ENCODE data around the gene RACK1. TPM values are rescaled to one million over a fixed set of nuclear protein-coding genes. Genes with fewer than 3 reads are reported as not detected.

The RACK1 gene
- total and polyA plus RNA-seq, 2 experiments from 2014 or later = 2,372 to 4,798 TPM

DNA sequence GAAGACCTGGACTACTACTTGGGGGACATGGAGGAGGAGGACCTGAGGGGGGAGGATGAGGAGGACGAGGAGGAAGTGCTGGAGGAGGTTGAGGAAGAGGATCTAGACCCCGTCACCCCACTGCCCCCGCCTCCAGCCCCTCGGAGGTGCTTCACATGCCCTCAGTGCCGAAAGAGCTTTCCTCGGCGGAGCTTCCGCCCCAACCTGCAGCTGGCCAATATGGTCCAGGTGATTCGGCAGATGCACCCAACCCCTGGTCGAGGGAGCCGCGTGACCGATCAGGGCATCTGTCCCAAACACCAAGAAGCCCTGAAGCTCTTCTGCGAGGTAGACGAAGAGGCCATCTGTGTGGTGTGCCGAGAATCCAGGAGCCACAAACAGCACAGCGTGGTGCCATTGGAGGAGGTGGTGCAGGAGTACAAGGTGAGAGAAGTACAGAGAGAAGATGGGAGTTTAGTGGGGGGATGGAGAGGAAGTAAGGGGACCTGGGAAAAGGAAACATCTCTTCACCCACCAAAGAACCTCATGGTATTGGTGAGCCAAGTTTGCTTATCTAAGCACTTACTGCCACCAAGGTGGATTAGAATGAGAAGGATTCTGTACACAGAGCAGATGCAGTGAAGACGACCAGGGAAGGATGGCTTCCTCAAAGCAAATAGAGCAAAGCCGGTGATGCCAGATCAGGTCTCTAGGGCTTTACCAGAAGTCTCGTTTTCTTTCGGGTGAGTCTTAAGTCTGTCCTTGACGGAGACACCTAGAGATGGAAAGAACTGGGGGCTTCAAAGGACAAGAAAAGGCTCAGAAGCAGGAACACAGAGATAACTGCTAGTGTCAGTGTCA lies 19.1 kb downstream of the RACK1 start:
- H3K27ac Mint-ChIP-seq = peak overlapping the region; percentile 97
- Histone ChIP-seq H3K4me1 (ENCODE audit: insufficient read depth) (peaks cover 10% of the 10 kb centered on the region; the same call in 1 of the 2 replicates), H4K20me1 (replicated peaks; ENCODE audit: insufficient read depth) (no peaks in the 10 kb centered on the region; the same call in 1 of the 2 replicates), H2AFZ (no peak overlapping the region), H3K4me3 (peak overlapping the region; percentile 66), H3K27me3 (ENCODE audit: insufficient read depth) (no peaks in the 10 kb centered on the region), H3K79me2 (replicated peaks; ENCODE audit: insufficient read depth) (peaks cover 25% of the 10 kb centered on the region), H3K9me2 (ENCODE audit: insufficient read depth) (no peaks in the 10 kb centered on the region), H3K4me2 (peak overlapping the region; percentile 82), H3K36me3 (ENCODE audit: insufficient read depth) (peaks cover 14% of the 10 kb centered on the region), H3F3A (replicated peaks; ENCODE audit: low read depth) (peaks cover 4% of the 10 kb centered on the region; the same call in 1 of the 2 replicates), H3K27ac (ENCODE audit: low read depth) (no peak overlapping the region)
- H3K36me3 Mint-ChIP-seq (ENCODE audit: low read depth) = peaks cover 20% of the 10 kb centered on the region
- ATAC-seq (no peak), DNase-seq (ENCODE audit: low spot score) (no peak)
- peaks cover 41% of the 10 kb centered on the region for H3K27me3 Mint-ChIP-seq (ENCODE audit: insufficient read depth, low read depth, poor library complexity)
- TF ChIP-seq ZNF114 (CRISPR knock-in tag; IDR thresholded peaks at IDR 0.05) (no peak), ZNF331 (CRISPR knock-in tag; IDR thresholded peaks at IDR 0.05; ENCODE audit: low read depth) (no peak)
- peak overlapping the region; percentile 99 for H3K4me3 Mint-ChIP-seq
- peaks cover 17% of the 10 kb centered on the region for H3K4me1 Mint-ChIP-seq
- H3K9me3 Mint-ChIP-seq = peaks cover 10% of the 10 kb centered on the region

DNA sequence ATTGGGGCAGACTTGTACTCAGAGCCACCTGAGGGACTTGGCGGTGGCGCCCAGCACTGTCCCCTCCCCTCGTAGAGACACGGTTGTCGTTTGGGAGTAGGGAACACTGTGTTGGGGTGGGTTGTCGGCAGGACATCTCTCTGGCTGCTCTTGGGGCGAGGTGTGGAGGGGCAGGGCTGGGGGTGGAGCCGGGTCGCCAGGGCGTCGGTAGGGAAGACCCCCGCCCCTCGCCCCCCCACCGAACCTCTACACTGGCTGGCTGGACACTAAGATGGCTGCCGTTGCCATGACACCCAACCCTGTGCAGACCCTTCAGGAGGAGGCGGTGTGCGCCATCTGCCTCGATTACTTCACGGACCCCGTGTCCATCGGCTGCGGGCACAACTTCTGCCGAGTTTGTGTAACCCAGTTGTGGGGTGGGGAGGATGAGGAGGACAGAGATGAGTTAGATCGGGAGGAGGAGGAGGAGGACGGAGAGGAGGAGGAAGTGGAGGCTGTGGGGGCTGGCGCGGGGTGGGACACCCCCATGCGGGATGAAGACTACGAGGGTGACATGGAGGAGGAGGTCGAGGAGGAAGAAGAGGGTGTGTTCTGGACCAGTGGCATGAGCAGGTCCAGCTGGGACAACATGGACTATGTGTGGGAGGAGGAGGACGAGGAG lies 19.8 kb downstream of the RACK1 start:
- Histone ChIP-seq H3K4me3 (peak overlapping the region; percentile 66), H3K36me3 (ENCODE audit: insufficient read depth) (peaks cover 7% of the 10 kb centered on the region; the same call in 1 of the 2 replicates), H3K27me3 (ENCODE audit: insufficient read depth) (no peaks in the 10 kb centered on the region), H3K4me2 (peak overlapping the region; percentile 82), H3K79me2 (replicated peaks; ENCODE audit: insufficient read depth) (peaks cover 25% of the 10 kb centered on the region), H3F3A (replicated peaks; ENCODE audit: low read depth) (peaks cover 8% of the 10 kb centered on the region; the same call in 1 of the 2 replicates), H3K27ac (ENCODE audit: low read depth) (peak overlapping the region; percentile 88), H3K9me2 (ENCODE audit: insufficient read depth) (no peaks in the 10 kb centered on the region), H4K20me1 (replicated peaks; ENCODE audit: insufficient read depth) (no peaks in the 10 kb centered on the region; the same call in 1 of the 2 replicates), H3K4me1 (ENCODE audit: insufficient read depth) (peaks cover 10% of the 10 kb centered on the region; the same call in 1 of the 2 replicates), H2AFZ (peak overlapping the region; percentile 91)
- TF ChIP-seq, protein P1, sequence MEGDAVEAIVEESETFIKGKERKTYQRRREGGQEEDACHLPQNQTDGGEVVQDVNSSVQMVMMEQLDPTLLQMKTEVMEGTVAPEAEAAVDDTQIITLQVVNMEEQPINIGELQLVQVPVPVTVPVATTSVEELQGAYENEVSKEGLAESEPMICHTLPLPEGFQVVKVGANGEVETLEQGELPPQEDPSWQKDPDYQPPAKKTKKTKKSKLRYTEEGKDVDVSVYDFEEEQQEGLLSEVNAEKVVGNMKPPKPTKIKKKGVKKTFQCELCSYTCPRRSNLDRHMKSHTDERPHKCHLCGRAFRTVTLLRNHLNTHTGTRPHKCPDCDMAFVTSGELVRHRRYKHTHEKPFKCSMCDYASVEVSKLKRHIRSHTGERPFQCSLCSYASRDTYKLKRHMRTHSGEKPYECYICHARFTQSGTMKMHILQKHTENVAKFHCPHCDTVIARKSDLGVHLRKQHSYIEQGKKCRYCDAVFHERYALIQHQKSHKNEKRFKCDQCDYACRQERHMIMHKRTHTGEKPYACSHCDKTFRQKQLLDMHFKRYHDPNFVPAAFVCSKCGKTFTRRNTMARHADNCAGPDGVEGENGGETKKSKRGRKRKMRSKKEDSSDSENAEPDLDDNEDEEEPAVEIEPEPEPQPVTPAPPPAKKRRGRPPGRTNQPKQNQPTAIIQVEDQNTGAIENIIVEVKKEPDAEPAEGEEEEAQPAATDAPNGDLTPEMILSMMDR (conservative IDR thresholded peaks at IDR 0.05; ENCODE audit: low read depth in 2 of 2) = no peak
- TF ChIP-seq JUNB (IDR thresholded peaks at IDR 0.05; ENCODE audit: unreplicated experiment) = no peak
- TF ChIP-seq, protein P2, sequence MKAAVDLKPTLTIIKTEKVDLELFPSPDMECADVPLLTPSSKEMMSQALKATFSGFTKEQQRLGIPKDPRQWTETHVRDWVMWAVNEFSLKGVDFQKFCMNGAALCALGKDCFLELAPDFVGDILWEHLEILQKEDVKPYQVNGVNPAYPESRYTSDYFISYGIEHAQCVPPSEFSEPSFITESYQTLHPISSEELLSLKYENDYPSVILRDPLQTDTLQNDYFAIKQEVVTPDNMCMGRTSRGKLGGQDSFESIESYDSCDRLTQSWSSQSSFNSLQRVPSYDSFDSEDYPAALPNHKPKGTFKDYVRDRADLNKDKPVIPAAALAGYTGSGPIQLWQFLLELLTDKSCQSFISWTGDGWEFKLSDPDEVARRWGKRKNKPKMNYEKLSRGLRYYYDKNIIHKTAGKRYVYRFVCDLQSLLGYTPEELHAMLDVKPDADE (IDR thresholded peaks at IDR 0.05) = no peak
- TF ChIP-seq POLR2AphosphoS5 (IDR thresholded peaks at IDR 0.05; ENCODE audit: low read depth) = peak; percentile 18; the same call in 1 of the 2 replicates
- TF ChIP-seq, protein P3, sequence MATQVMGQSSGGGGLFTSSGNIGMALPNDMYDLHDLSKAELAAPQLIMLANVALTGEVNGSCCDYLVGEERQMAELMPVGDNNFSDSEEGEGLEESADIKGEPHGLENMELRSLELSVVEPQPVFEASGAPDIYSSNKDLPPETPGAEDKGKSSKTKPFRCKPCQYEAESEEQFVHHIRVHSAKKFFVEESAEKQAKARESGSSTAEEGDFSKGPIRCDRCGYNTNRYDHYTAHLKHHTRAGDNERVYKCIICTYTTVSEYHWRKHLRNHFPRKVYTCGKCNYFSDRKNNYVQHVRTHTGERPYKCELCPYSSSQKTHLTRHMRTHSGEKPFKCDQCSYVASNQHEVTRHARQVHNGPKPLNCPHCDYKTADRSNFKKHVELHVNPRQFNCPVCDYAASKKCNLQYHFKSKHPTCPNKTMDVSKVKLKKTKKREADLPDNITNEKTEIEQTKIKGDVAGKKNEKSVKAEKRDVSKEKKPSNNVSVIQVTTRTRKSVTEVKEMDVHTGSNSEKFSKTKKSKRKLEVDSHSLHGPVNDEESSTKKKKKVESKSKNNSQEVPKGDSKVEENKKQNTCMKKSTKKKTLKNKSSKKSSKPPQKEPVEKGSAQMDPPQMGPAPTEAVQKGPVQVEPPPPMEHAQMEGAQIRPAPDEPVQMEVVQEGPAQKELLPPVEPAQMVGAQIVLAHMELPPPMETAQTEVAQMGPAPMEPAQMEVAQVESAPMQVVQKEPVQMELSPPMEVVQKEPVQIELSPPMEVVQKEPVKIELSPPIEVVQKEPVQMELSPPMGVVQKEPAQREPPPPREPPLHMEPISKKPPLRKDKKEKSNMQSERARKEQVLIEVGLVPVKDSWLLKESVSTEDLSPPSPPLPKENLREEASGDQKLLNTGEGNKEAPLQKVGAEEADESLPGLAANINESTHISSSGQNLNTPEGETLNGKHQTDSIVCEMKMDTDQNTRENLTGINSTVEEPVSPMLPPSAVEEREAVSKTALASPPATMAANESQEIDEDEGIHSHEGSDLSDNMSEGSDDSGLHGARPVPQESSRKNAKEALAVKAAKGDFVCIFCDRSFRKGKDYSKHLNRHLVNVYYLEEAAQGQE (IDR thresholded peaks at IDR 0.05; ENCODE audit: unreplicated experiment) = no peak
- no peak for TF ChIP-seq ZNF114 (CRISPR knock-in tag; IDR thresholded peaks at IDR 0.05)
- no peak for TF ChIP-seq ZNF331 (CRISPR knock-in tag; IDR thresholded peaks at IDR 0.05; ENCODE audit: low read depth)
- TF ChIP-seq CREB1 (CRISPR knock-in tag; IDR thresholded peaks at IDR 0.05; ENCODE audit: low read depth) = no peak
- peaks cover 13% of the 10 kb centered on the region; the same call in 2 of the 3 replicates for H3K36me3 Mint-ChIP-seq (ENCODE audit: low read depth)
- DNase-seq (ENCODE audit: low spot score) (peak; percentile 94), ATAC-seq (peak; percentile 19)
- H3K4me3 Mint-ChIP-seq = peak overlapping the region; percentile 99
- peaks cover 20% of the 10 kb centered on the region for H3K4me1 Mint-ChIP-seq
- H3K9me3 Mint-ChIP-seq = peaks cover 12% of the 10 kb centered on the region
- H3K27ac Mint-ChIP-seq = peak overlapping the region; percentile 97
- H3K27me3 Mint-ChIP-seq (ENCODE audit: insufficient read depth, low read depth, poor library complexity) = peaks cover 44% of the 10 kb centered on the region

Measured in GM23338 (cell line).